ENCODE measurements around the gene NXPH4. TPM values are rescaled to one million over a fixed set of nuclear protein-coding genes. Genes with fewer than 3 reads are reported as not detected.

Gene NXPH4
- total and polyA plus RNA-seq, 2 donors (not counting 1 experiment from before 2014, with no cell fraction given), result 3.5 to 8.6 TPM

GRCh38 chr12:57234233-57234570, 17.6 kb downstream of the NXPH4 start:
- TF ChIP-seq, protein P1, sequence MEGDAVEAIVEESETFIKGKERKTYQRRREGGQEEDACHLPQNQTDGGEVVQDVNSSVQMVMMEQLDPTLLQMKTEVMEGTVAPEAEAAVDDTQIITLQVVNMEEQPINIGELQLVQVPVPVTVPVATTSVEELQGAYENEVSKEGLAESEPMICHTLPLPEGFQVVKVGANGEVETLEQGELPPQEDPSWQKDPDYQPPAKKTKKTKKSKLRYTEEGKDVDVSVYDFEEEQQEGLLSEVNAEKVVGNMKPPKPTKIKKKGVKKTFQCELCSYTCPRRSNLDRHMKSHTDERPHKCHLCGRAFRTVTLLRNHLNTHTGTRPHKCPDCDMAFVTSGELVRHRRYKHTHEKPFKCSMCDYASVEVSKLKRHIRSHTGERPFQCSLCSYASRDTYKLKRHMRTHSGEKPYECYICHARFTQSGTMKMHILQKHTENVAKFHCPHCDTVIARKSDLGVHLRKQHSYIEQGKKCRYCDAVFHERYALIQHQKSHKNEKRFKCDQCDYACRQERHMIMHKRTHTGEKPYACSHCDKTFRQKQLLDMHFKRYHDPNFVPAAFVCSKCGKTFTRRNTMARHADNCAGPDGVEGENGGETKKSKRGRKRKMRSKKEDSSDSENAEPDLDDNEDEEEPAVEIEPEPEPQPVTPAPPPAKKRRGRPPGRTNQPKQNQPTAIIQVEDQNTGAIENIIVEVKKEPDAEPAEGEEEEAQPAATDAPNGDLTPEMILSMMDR (IDR thresholded peaks at IDR 0.05), result no peak
- no peak for TF ChIP-seq EZH2 (IDR thresholded peaks at IDR 0.05; ENCODE audit: borderline replicate concordance, insufficient read depth, low read depth, low read length, poor library complexity, severe bottlenecking)
- H3K9me3 Mint-ChIP-seq (ENCODE audit: insufficient read depth), result no peaks in the 10 kb centered on the region
- peaks cover 0 to 35% (median 14%) of the 10 kb centered on the region in 4 experiments for H3K27me3 ChIP-seq (replicated peaks in 1 of 4; ENCODE audit: control extremely low read depth in 1 of 4, control insufficient read depth in 3 of 4, insufficient read depth in 4 of 4, low read length in 3 of 4)
- peaks cover 92% of the 10 kb centered on the region for H3K4me1 Mint-ChIP-seq
- peaks cover 0 to 37% of the 10 kb centered on the region in 2 experiments for H3K36me3 ChIP-seq (replicated peaks in 1 of 2; ENCODE audit: control extremely low read depth in 1 of 2, control insufficient read depth in 1 of 2, extremely low read depth in 1 of 2, insufficient read depth in 2 of 2, low read length in 1 of 2)
- H3K4me3 ChIP-seq (ENCODE audit: control extremely low read depth in 1 of 5, extremely low read depth in 1 of 5, insufficient read depth in 1 of 5, low read depth in 2 of 5, low read length in 4 of 5), result peak overlapping the region in 2 of 5 experiments; percentile 13 to 56
- no peak for ATAC-seq (ENCODE audit: low read depth)
- H4K20me1 ChIP-seq (ENCODE audit: control insufficient read depth, insufficient read depth, low read length, poor library complexity, severe bottlenecking), result peaks cover 15% of the 10 kb centered on the region
- ChIA-PET CTCF (interaction anchor here (12.0 to 31.1 kb wide), 3 partner anchors 5 to 18 kb away, joined by 360 to 838 read pairs (median 360); partner anchors contain the start of genes NXPH4 and SHMT2), POLR2A (interaction anchor here (1.3 to 11.2 kb wide), 2 partner anchors 8 to 9 kb away, joined by 4 to 89 read pairs; no protein-coding TSS in a partner anchor)
- peaks cover 70 to 85% of the 10 kb centered on the region in 2 donors for H3K4me1 ChIP-seq (ENCODE audit: control insufficient read depth in 2 of 2, insufficient read depth in 2 of 2, low read length in 2 of 2)
- peak overlapping the region; percentile 100 for H3K27ac Mint-ChIP-seq
- H3K4me2 ChIP-seq (replicated peaks; ENCODE audit: low read depth, low read length, poor library complexity, severe bottlenecking), result peak overlapping the region; percentile 84
- peak overlapping the region; percentile 68 for H2AFZ ChIP-seq (ENCODE audit: insufficient read depth, low read depth, low read length, poor library complexity, severe bottlenecking)
- intact Hi-C loops (cut with micrococcal nuclease), result loop anchor here (1.0 to 10.0 kb wide), 2 partner anchors 8 to 479 kb away; partner anchors contain the start of gene PRIM1
- WGBS (ENCODE audit: insufficient coverage), result 100% methylated on average over 3 of the region's 3 CpGs
- H3K4me3 Mint-ChIP-seq, result peak overlapping the region; percentile 88
- H3K9ac ChIP-seq (ENCODE audit: low read length), result peak overlapping the region; percentile 50
- DNase-seq, result no peak
- peak overlapping the region; percentile 86 to 88 for H3K27ac ChIP-seq (ENCODE audit: low read length in 2 of 2)
- H3K27me3 Mint-ChIP-seq, result peaks cover 12% of the 10 kb centered on the region
- peaks cover 40% of the 10 kb centered on the region for H3K79me2 ChIP-seq (ENCODE audit: control insufficient read depth, insufficient read depth, low read length)
- H3K9me3 ChIP-seq (ENCODE audit: control extremely low read depth in 1 of 3, control insufficient read depth in 2 of 3, insufficient read depth in 1 of 3, low read length in 2 of 3), result peaks cover 0 to 11% (median 0%) of the 10 kb centered on the region in 3 donors

GRCh38 chr12:57234571-57235016, 18.0 kb downstream of the NXPH4 start:
- Mint-ChIP-seq H3K4me3 (peak overlapping the region; percentile 88), H3K27ac (peak overlapping the region; percentile 100), H3K27me3 (peaks cover 12% of the 10 kb centered on the region), H3K4me1 (peaks cover 92% of the 10 kb centered on the region), H3K9me3 (ENCODE audit: insufficient read depth) (no peaks in the 10 kb centered on the region)
- TF ChIP-seq, protein P1 (IDR thresholded peaks at IDR 0.05), result no peak
- TF ChIP-seq EZH2 (IDR thresholded peaks at IDR 0.05; ENCODE audit: borderline replicate concordance, insufficient read depth, low read depth, low read length, poor library complexity, severe bottlenecking), result no peak
- Histone ChIP-seq H3K9ac (ENCODE audit: low read length) (peak overlapping the region; percentile 50), H4K20me1 (ENCODE audit: control insufficient read depth, insufficient read depth, low read length, poor library complexity, severe bottlenecking) (peaks cover 15% of the 10 kb centered on the region), H2AFZ (ENCODE audit: insufficient read depth, low read depth, low read length, poor library complexity, severe bottlenecking) (peak overlapping the region; percentile 68), H3K4me3 (ENCODE audit: control extremely low read depth in 1 of 5, extremely low read depth in 1 of 5, insufficient read depth in 1 of 5, low read depth in 2 of 5, low read length in 4 of 5) (peak overlapping the region in 4 of 5 experiments; percentile 10 to 56 (median 14)), H3K4me2 (replicated peaks; ENCODE audit: low read depth, low read length, poor library complexity, severe bottlenecking) (peak overlapping the region; percentile 84), H3K9me3 (ENCODE audit: control extremely low read depth in 1 of 3, control insufficient read depth in 2 of 3, insufficient read depth in 1 of 3, low read length in 2 of 3) (peaks cover 0 to 11% (median 0%) of the 10 kb centered on the region in 3 donors), H3K4me1 (ENCODE audit: control insufficient read depth in 2 of 2, insufficient read depth in 2 of 2, low read length in 2 of 2) (peaks cover 73 to 86% of the 10 kb centered on the region in 2 donors), H3K79me2 (ENCODE audit: control insufficient read depth, insufficient read depth, low read length) (peaks cover 38% of the 10 kb centered on the region), H3K27ac (ENCODE audit: low read length in 2 of 2) (peak overlapping the region; percentile 86 to 88), H3K36me3 (replicated peaks in 1 of 2; ENCODE audit: control extremely low read depth in 1 of 2, control insufficient read depth in 1 of 2, extremely low read depth in 1 of 2, insufficient read depth in 2 of 2, low read length in 1 of 2) (peaks cover 0 to 37% of the 10 kb centered on the region in 2 experiments), H3K27me3 (replicated peaks in 1 of 4; ENCODE audit: control extremely low read depth in 1 of 4, control insufficient read depth in 3 of 4, insufficient read depth in 4 of 4, low read length in 3 of 4) (peaks cover 0 to 35% (median 14%) of the 10 kb centered on the region in 4 experiments)
- ATAC-seq (ENCODE audit: low read depth) (peak; percentile 63), DNase-seq (peak; percentile 82)
- ChIA-PET CTCF (interaction anchor here (12.1 to 31.1 kb wide), 2 partner anchors 6 to 19 kb away, joined by 360 to 838 read pairs; partner anchors contain the start of genes NXPH4 and SHMT2), POLR2A (interaction anchor here (11.2 kb wide), 1 partner anchor 10 kb away, joined by 89 read pairs; no protein-coding TSS in a partner anchor)
- WGBS (ENCODE audit: insufficient coverage), result 14% methylated on average over 9 of the region's 10 CpGs
- intact Hi-C loops (cut with micrococcal nuclease), result loop anchor here (1.0 to 10.0 kb wide), 2 partner anchors 8 to 480 kb away; partner anchors contain the start of gene PRIM1

Measured in B cell (primary cell).